ENCODE measurements around the gene C16orf87. TPM values are rescaled to one million over a fixed set of nuclear protein-coding genes. Genes with fewer than 3 reads are reported as not detected.

Gene C16orf87
- total and polyA plus RNA-seq, 2 donors (not counting 1 experiment from before 2014, with no cell fraction given): 3.4 to 11.3 TPM

DNA sequence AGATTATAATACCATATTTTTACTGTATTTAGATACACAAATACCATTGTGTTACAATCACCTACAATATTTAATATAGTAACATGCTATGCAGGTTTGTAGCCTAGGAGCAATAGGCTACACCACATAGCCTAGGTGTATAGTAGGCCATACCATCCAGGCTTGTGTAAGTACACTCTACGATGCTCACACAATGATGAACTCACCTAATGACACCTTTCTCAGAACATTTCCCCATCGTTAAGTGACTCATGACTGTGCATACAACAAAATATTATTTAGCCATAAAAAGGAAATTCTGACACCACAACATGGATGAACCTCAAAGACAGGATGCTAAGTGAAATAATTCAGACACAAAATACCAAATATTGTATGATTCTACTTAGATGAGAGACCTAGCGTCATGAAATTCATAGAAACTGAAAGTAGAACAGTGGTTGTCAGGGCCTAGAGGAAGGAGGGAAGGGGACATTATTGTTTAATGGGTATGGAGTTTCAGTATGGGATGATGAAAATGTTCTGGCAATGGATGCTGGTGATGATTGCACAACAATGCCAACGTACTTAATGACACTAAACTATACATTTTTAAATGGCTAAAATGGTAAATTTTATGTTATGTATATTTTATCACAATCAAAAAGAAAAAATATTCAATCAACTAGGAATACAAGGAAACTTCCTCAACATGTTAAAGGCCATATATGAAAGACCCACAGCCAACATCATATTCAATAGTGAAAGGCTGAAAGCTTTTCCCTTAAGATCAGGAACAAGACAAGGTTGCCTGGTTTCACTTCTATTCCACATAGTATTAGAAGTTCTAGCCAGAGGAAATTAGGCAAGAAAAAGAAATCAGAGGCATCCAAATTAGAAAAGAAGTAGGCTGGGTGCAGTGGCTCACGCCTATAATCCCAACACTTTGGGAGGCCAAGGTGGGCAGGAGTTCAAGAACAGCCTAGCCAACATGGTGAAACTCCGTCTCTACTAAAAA is 5.9 kb upstream of the C16orf87 start:
- Mint-ChIP-seq H3K27me3 (no peaks in the 10 kb centered on the region), H3K4me1 (peaks cover 37% of the 10 kb centered on the region), H3K4me3 (no peak overlapping the region), H3K27ac (peak overlapping the region; percentile 5), H3K9me3 (ENCODE audit: insufficient read depth) (no peaks in the 10 kb centered on the region)
- ChIA-PET CTCF (interaction anchor here (0.7 kb wide), 1 partner anchor 132 kb away, joined by 3 read pairs; no protein-coding TSS in a partner anchor), POLR2A (no interaction called here)
- no peak overlapping the region for H3K4me3 ChIP-seq (ENCODE audit: control extremely low read depth in 1 of 5, extremely low read depth in 1 of 5, insufficient read depth in 1 of 5, low read depth in 2 of 5, low read length in 4 of 5)
- no peaks in the 10 kb centered on the region for H3K79me2 ChIP-seq (ENCODE audit: control insufficient read depth, insufficient read depth, low read length)
- H2AFZ ChIP-seq (ENCODE audit: insufficient read depth, low read depth, low read length, poor library complexity, severe bottlenecking): no peak overlapping the region
- no peak for ATAC-seq (ENCODE audit: low read depth)
- no peak for DNase-seq
- peaks cover 32 to 34% of the 10 kb centered on the region in 2 donors for H3K4me1 ChIP-seq (ENCODE audit: control insufficient read depth in 2 of 2, insufficient read depth in 2 of 2, low read length in 2 of 2)
- no peaks in the 10 kb centered on the region for H3K27me3 ChIP-seq (replicated peaks in 1 of 4; ENCODE audit: control extremely low read depth in 1 of 4, control insufficient read depth in 3 of 4, insufficient read depth in 4 of 4, low read length in 3 of 4)
- no peak for TF ChIP-seq EZH2 (IDR thresholded peaks at IDR 0.05; ENCODE audit: borderline replicate concordance, insufficient read depth, low read depth, low read length, poor library complexity, severe bottlenecking)
- TF ChIP-seq, protein P1, sequence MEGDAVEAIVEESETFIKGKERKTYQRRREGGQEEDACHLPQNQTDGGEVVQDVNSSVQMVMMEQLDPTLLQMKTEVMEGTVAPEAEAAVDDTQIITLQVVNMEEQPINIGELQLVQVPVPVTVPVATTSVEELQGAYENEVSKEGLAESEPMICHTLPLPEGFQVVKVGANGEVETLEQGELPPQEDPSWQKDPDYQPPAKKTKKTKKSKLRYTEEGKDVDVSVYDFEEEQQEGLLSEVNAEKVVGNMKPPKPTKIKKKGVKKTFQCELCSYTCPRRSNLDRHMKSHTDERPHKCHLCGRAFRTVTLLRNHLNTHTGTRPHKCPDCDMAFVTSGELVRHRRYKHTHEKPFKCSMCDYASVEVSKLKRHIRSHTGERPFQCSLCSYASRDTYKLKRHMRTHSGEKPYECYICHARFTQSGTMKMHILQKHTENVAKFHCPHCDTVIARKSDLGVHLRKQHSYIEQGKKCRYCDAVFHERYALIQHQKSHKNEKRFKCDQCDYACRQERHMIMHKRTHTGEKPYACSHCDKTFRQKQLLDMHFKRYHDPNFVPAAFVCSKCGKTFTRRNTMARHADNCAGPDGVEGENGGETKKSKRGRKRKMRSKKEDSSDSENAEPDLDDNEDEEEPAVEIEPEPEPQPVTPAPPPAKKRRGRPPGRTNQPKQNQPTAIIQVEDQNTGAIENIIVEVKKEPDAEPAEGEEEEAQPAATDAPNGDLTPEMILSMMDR (IDR thresholded peaks at IDR 0.05): no peak
- no peak overlapping the region for H3K9ac ChIP-seq (ENCODE audit: low read length)
- WGBS (ENCODE audit: insufficient coverage): 96% methylated on average over 3 of the region's 6 CpGs
- no peaks in the 10 kb centered on the region for H4K20me1 ChIP-seq (ENCODE audit: control insufficient read depth, insufficient read depth, low read length, poor library complexity, severe bottlenecking)
- H3K4me2 ChIP-seq (replicated peaks; ENCODE audit: low read depth, low read length, poor library complexity, severe bottlenecking): no peak overlapping the region
- H3K27ac ChIP-seq (ENCODE audit: low read length in 2 of 2): no peak overlapping the region
- H3K36me3 ChIP-seq (replicated peaks in 1 of 2; ENCODE audit: control extremely low read depth in 1 of 2, control insufficient read depth in 1 of 2, extremely low read depth in 1 of 2, insufficient read depth in 2 of 2, low read length in 1 of 2): no peaks in the 10 kb centered on the region
- intact Hi-C loops (cut with micrococcal nuclease): loop anchor here (10.0 kb wide), 1 partner anchor 78 kb away; no protein-coding TSS in a partner anchor
- peaks cover 0 to 1% (median 0%) of the 10 kb centered on the region in 3 donors for H3K9me3 ChIP-seq (ENCODE audit: control extremely low read depth in 1 of 3, control insufficient read depth in 2 of 3, insufficient read depth in 1 of 3, low read length in 2 of 3)

DNA sequence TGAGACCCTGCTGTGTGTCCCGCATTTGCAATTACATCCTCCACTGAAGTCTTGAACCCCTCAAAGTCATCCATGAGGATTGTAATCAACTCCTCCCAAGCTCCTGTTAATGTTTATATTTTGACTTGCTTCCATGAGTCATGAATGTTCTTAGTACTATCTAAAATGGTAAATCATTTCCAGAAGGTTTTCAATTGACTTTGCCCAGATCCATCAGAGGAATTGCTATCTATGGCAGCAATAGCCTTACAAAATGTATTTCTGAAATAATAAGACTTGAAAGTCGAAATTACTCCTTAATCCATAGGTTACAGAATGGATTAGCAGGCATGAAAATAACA is 2.5 kb upstream of the C16orf87 start:
- WGBS (ENCODE audit: insufficient coverage): no CpG with 5 or more reads among the region's 2 CpGs
- H3K9me3 ChIP-seq (ENCODE audit: control extremely low read depth in 1 of 3, control insufficient read depth in 2 of 3, insufficient read depth in 1 of 3, low read length in 2 of 3): peaks cover 0 to 3% (median 0%) of the 10 kb centered on the region in 3 donors
- Mint-ChIP-seq H3K27me3 (no peaks in the 10 kb centered on the region), H3K9me3 (ENCODE audit: insufficient read depth) (no peaks in the 10 kb centered on the region), H3K4me1 (peaks cover 57% of the 10 kb centered on the region), H3K27ac (no peak overlapping the region), H3K4me3 (peak overlapping the region; percentile 16)
- POLR2A ChIA-PET: no interaction called here
- H3K27ac ChIP-seq (ENCODE audit: low read length in 2 of 2): peak overlapping the region in 1 of 2 donors; percentile 63
- no peak overlapping the region for H3K4me3 ChIP-seq (ENCODE audit: control extremely low read depth in 1 of 5, extremely low read depth in 1 of 5, insufficient read depth in 1 of 5, low read depth in 2 of 5, low read length in 4 of 5)
- peaks cover 43 to 50% of the 10 kb centered on the region in 2 donors for H3K4me1 ChIP-seq (ENCODE audit: control insufficient read depth in 2 of 2, insufficient read depth in 2 of 2, low read length in 2 of 2)
- CTCF ChIA-PET: interaction anchor here (1.6 to 2.3 kb wide), 2 partner anchors 21 to 85 kb away, joined by 5 to 7 read pairs; no protein-coding TSS in a partner anchor
- no peaks in the 10 kb centered on the region for H3K27me3 ChIP-seq (replicated peaks in 1 of 4; ENCODE audit: control extremely low read depth in 1 of 4, control insufficient read depth in 3 of 4, insufficient read depth in 4 of 4, low read length in 3 of 4)
- TF ChIP-seq EZH2 (IDR thresholded peaks at IDR 0.05; ENCODE audit: borderline replicate concordance, insufficient read depth, low read depth, low read length, poor library complexity, severe bottlenecking): no peak
- H3K36me3 ChIP-seq (replicated peaks in 1 of 2; ENCODE audit: control extremely low read depth in 1 of 2, control insufficient read depth in 1 of 2, extremely low read depth in 1 of 2, insufficient read depth in 2 of 2, low read length in 1 of 2): no peaks in the 10 kb centered on the region
- H4K20me1 ChIP-seq (ENCODE audit: control insufficient read depth, insufficient read depth, low read length, poor library complexity, severe bottlenecking): peaks cover under 1% of the 10 kb centered on the region
- H2AFZ ChIP-seq (ENCODE audit: insufficient read depth, low read depth, low read length, poor library complexity, severe bottlenecking): no peak overlapping the region
- intact Hi-C loops (cut with micrococcal nuclease): loop anchor here (5.0 to 10.0 kb wide), 4 partner anchors 81 to 629 kb away; partner anchors contain the start of genes ITFG1 and PHKB
- no peak overlapping the region for H3K4me2 ChIP-seq (replicated peaks; ENCODE audit: low read depth, low read length, poor library complexity, severe bottlenecking)
- peaks cover 13% of the 10 kb centered on the region for H3K79me2 ChIP-seq (ENCODE audit: control insufficient read depth, insufficient read depth, low read length)
- ATAC-seq (ENCODE audit: low read depth): no peak
- no peak overlapping the region for H3K9ac ChIP-seq (ENCODE audit: low read length)
- no peak for DNase-seq

Data from B cell (primary cell).